Stimulated activated CD8-positive, alpha-beta memory T cell treated with anti-CD3 and anti-CD28 coated beads, Interleukin-12 subunit alpha, Interleukin-12 subunit beta, amount 100 ng/mL, for 24 hours (primary cell): Measurements from ENCODE around the gene KCNA1.
"Not testable (repeated sequence)": the region's sequence is repeated elsewhere in the genome, so short reads cannot be mapped to it uniquely, and the experiment has no call there.

Experiments
- DNase-seq: peaks from one replicate; pipeline ENCODE4 v3.0.0-alpha.2; 2020; ENCODE audit errors: extremely low read depth

Gene KCNA1

DNA sequence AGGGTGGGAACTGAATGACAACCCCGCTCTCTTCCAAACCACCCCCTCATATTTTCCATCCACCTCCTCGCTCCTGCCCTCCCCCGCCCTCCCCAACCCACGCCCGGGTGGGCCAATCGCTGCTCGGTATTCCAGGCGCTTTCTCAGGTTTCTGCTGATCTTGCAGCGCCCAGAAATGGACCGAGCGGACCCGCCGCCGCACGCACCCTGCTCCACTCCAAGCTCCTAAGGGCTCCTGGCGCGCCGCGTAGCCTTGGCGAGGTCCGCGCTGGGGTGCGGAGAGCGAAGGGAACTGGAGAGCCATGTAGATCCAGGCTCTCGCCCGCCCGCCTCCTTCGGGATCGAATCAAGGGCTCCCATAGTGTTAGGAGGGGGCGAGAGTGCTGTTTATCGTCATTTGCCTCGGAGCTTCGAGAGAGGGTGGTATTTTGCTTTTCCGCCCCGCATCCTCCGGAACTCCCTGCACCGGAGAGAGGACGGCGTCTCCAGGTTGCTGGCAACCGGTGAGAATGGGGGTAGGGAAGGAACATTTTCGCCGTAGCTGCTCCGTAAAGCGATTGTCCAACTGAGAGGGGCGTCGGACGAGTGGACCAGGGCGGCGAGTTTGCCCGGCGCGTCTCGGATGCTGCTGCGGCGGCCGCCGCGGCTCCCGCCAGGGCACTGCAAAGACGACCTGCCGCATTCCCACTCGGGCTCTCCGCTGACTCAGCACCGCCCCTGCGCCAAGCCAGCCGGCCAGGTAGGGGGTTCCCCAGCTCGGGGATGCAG, at the start of gene KCNA1:
Gene KCNA1, plus strand, starts transcription at position 172 of the 768 bp plus-strand sequence. CDS start 1,474 bp downstream, outside the sequence.
- no peak for DNase-seq

DNA sequence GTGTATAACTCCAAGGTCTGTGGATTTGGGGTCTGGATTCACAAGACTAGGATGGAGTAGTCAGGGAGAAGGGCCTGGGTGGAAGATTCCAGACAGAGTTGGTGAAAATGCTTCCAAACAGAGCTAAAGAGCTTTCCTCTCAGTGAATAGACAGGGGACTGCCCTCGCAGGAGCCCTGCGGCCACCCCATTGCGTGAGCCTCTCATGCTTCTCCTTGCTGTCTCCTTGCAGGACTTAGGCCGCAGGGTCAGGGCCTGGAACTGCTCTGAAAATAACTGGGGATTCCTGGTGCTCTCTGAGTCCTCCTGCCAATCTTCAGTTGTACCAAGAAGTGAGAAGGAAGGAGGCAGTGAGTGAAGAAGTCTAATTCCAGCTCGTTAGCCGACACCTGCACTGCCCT, 49.0 kb upstream of the KCNA1 start:
- no peak for DNase-seq

DNA sequence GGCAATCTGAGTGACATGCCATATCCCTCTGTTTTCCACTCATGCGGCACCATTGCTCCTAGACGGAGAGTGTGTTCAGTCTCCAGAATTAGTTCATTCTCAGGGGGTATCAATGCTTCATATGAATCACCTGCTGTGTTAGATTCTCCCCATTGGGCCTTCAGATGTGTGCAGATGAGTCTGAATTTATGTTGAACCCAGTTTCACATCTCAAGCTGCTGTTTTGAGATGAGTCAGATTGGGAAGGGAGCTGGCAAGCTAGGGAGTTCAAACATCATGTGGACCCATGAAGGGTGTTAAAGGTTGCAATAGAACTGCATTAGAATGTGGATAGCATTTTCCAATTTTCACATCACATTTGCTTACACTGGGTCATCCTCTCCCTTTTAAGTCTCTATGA, 46.9 kb upstream of the KCNA1 start:
- no peak for DNase-seq

DNA sequence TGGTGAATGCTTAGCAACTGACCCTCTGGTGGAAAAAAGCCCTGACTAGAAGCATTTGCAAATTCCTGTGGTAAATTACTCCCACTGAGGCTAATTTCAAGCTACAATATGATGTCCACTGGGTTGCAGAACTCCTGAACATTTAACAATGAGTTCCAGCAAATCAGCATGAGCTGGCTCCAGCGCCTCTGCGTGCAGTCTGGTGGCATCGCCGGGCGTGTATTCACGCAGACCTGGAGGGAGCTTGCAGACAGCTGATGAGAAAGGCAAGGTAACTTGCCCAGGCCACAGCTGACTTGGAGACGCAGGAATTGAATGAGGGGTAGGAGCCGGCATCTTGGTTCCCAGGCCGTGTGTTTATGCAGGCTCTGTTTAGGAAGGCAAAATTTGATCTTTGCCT, 45.1 kb upstream of the KCNA1 start:
- DNase-seq, result no peak

DNA sequence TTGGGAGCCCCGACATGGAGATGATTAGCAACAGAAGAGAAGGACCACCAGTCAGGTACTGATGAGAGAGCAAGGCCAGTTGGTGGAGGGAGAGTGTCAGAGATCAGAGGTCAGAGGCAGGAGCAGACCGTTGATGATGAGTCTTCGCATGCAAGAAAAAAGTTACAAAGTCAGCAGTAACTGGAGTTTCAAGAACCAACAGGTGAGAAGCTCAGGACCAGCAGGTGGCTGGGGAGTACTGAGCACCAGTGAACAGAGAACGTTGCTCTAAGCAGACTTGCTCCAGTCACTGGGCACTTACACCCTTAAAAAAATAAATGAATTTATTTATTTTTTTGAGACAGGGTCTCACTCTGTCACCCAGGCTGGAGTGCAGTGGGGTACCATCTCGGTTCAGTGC, 44.5 kb upstream of the KCNA1 start:
- DNase-seq, result no peak

DNA sequence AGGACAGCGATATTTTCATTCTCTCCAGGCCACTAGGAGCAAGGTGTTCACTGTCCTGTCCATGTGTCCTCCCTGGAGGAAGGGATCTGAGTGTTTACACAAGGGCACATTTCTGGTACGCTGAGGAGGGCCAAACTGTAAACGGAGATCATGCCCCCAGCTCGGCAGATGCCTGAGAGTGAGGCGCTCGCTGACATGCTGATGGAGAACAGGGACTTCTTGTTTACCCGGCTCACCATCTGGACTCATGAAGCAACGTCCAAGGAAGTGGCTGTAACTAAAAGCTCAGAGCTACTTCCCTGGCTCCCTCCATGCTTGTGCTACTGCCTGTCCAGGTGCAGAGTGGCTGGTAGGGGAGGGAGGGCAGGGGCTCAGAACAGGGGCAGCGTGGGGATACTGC, 43.4 kb upstream of the KCNA1 start:
- no peak for DNase-seq

DNA sequence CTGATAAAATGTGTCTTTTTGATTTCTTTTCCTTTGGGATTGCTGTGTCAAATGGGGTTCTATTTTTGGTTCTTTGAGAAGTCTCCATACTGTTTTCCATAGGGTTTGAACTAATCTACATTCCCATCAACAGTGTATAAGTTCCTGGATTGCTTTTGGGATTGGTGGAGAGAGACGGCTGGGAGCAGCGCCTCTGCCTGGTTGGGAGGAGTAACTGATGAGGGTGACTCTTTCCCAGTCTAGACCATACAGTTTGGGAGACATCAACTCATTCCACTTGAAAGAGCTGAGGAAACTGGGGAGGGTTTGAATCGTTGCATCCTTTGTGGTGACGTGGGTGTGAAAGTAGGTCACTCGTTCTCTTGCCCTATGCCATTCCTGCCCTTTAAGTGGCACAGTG, 42.3 kb upstream of the KCNA1 start:
- no peak for DNase-seq

DNA sequence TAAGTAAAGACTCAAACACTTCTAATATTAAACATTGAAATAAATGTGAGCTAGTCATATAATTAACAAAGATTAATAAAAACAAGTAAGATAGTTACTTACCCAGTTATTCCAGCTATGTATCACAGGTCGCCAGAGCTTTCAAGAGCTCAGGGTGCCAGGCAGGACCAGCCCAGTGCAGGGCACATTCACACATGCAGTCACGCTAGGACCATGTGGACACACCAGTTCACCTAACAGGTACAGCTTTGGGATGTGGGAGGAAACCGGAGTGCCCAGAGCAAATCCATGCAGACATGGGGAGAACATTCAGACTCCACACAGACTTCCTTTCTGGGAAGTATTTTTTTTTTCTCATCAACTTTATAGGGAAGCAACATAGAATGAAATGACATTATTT, 39.3 kb upstream of the KCNA1 start:
- no peak for DNase-seq

DNA sequence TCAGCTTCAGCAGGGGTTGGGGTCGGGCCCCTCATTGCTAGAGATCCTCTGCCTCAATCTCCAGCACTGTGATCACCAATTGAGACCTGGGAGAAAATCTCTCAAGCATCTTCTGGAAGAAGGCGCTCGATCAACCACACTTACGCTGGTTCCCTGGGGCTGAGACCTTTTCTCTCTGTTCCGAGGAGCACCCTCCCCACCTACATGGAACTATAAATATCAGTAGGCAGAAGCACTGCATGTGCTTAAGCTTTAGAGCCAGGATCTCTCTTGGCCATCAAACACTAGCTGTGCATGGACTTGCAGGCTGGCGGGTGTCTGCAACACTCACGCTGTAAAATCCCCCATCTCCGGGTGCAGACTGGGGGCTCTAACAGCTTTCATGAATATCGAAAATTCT, 38.2 kb upstream of the KCNA1 start:
- no peak for DNase-seq

DNA sequence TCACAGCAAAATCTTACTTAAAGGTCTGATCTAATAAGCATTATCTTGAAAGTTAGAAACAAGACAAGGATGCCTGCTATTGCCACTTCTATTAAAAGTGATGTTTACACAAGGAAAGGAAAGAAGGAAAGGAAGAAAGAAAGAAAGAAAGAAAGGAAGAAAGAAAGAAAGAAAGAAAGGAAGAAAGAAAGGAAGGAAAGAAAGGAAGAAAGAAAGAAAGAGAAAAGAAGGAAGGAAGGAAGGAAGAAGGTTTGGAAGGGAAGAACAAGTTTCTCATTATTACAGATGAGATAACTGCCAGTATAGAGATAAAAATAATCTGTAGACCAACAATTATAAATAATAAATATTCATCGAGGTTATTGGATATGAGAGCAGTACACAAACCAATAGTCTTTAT, 35.8 kb upstream of the KCNA1 start:
- DNase-seq, result no peak

DNA sequence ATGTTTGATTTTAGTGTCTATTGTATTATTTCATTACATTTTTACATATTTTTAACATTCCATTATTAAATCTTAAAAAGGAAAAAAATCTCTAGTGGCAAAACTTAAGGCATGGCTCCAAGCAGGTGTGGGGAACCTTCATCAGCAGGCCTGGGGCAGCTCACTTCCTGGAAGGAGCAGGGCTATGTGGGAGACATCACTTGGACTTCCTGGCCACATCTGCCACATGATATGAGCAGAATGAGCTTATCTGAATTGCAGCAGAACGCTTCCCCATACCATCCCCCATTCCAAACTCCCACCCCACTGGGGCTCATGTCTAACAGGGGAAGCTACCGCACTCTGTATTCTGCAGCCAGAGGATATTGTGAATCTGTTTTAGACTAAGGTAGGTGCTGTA, 35.0 kb upstream of the KCNA1 start:
- no peak for DNase-seq

DNA sequence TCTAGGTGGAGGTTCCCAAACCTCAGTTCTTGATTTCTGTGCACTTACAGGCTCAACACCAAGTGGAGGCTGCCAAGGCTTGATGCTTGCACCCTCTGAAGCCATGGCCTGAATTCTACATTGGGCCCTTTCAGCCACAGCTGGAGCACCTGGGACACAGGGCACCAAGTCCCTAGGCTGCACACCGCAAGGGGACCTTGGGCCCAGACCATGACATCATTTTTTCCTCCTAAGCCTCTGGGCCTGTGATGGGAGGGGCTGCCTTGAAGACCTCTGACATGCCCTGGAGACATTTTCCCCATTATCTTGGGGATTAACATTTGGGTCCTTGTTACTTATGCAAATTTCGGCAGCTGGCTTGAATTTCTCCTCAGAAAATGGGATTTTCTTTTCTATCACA, 30.2 kb upstream of the KCNA1 start:
- DNase-seq, result not testable (repeated sequence)

DNA sequence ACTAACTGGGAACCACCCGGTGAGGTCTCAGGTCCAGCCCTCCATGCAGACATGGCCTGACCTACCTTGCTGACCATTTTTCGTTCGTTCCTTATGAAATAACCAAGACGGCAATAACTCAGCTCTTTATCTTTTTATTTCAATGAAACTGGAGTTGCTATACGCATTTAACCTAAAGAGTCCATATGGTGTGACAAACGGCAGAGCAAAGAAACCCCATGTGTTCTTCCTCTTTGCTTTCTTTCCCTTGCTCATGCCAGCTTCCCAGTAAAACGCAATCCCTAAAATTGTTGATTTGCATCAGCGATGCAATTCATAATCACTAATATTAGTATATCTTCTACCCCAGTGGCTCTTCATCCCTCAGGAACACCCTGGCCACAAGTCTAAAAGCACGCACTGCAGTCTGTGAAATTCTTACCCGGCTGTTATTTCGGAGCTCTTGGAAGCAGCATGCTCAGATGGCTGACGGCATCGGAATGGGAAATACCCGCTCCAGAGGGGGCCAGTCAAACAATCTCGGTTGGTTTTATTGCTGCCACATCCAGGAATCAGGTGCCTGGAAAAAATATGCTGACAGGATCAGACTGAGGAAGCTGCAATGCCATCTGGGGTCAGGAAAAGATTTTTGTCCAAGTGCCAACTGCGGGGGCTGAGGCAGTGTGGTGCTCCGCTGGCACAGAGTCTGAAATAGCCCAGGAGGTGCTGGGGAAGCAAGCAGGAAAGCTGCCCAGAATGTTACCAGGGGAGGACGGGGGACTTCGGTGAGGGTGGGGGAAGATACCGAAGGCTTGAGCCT, 28.2 kb upstream of the KCNA1 start:
- DNase-seq, result no peak

DNA sequence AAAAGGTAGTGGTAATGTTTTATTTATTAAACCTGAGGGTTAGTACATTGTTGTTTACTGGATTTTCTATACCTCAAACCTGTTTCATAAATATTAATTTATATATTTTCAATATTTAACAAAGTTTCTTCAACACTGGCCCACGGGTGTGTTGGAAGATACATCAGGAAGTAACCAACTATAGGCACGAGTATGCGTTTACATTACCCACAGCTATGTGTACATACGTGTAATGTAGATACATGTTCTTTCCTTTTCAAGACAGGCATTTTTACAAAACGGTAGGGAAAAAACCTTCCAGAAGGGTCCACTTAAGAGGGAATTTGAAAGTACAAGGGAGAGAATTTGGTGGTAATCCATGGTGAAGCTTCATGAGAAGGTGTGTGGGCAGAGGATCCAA, 17.8 kb upstream of the KCNA1 start:
- DNase-seq, result no peak

DNA sequence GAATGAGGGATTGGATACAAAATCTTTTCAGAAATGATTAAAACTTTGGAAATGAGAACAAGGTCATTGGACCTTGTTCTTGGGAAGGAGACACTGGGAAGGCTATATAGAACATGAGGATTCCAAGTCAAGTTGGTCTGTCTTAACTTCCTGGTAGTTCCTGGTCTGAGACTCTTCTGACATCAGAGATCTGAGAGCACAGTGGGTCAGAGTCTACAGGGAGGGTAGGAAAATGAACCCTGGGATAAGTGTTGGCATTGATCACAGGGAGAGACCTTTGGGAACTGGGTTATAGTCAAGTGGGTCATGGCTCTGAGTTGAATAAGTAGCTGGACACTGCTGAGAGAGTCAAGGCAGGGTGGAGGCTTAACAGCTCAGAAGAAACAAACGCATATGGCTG, 17.3 kb upstream of the KCNA1 start:
- no peak for DNase-seq

DNA sequence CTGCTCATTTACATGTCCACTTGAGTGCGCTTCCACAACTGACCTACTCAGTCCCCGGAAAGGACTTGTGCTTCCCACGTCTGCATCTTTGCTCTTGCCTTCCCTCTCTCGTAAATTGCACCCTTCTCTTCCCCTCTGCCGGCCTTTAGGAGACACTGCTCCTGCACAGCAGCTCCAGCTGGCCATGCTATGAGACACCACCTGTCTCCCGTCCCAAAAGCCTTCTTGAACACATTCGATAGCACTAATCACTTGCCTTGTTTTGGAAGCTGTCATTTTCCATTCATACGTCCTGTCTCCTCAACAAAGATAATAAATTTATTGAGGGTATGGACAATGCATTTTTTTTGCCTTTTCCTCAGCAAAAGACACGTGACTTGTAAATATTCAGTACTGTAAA, 15.7 kb upstream of the KCNA1 start:
- DNase-seq, result no peak

DNA sequence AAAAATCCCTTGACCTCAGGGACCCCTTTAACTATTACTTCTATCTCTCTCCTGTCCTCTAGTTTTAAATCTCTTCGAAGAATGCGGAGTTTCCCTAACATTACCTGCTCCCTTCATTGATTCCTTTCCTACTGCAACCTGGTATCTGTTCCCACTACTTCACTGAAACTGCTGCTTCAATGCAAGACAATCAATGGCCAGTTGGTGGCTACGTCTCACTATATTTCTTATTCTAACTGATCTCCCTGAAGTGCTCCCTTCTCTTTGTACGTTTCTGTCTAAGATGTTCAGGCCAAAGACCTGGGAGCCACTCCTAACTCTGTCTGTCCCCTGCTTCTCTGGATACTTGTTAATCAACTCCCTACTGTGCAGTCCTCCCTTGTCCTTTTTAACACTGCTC, 10.3 kb upstream of the KCNA1 start:
- DNase-seq, result no peak

DNA sequence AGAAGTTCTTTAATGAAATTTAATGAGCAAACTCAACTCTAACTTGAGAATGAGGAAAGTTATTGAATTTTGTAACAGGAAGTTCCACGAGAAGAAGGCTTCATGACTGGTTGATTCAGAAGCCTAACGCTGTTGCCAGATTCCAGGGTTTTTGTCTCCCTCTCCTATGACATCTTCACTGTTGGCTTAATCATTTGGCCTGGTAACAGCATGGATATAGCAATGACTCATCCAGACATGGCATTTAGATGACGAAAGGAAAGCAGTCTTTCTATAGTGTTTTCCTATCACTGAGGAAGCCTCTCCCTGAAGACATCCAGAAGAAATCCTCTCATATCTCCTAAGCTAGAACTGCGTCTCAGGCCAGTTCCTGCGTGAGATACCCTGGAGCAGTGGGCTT, 9.4 kb upstream of the KCNA1 start:
- DNase-seq, result no peak

DNA sequence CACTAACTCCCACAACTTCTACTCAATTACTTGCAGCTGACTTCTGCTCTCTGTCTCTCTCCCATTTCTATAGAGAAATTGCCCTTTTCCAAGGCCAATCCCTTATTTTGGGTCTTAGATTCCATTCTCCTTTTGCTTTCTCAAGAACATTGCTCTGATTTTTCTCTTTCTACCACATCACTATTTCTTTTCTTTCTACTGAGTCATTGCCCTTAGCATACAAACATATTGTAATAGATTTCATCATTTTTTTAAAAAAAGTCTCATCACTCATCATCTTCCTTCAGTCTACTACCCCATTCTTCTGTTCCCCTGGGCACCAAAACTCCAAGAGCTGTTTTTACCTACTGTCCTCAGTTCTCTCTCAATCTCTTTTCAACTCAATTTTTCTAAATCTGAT, 4.4 kb upstream of the KCNA1 start:
- DNase-seq, result no peak

DNA sequence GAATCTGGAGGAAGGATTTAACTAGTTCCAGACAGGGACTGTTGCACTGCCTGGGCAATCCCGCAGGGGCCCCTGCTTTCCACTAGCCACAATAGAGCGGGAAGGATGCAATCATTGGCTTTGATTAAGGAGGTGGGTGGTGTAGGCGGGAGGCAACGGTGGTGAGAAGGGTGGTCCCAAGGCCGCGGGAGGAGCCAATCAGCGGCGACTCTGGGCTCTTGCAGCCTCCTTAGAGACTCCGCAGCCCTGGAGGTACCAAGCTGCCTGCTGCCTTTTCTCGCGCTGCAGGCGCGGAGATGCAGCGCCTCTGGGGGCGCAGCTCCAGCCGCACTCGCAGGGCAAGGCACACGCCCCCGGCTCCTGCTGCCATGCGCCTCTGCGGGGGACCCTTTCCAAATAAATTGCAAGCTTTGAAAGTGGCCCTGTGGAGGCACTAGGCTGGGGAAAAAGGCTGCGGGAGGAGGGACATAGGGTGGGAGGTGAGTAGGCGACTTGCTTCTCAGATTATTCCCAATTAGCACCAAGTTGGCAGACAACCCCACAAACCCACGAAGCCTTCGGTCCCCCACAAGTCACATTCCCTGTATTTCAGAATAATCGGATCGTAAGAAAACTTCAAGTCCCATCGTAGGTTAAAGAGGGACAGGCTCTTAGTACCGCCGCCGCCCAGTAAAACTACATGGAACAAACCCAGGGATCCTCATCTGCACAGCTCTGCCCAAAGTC, 858 bp upstream of the KCNA1 start:
- no peak for DNase-seq

DNA sequence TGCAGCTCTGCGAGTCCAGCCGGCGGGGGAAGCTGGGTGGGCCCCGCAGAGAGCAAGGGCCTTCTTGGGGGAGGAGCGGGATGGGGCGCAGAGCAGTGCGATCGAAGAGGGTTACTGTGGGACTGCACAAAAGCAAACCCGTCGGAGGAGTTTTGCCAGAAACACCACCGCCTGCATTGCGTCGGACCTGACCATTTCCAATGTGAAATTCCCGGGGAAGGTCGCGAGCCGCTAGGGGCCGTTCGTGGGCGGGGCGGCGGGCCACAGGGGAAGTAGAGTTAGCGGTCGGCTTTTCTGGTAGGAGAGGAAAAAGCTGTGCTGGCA, 333 bp upstream of the KCNA1 start:
- no peak for DNase-seq

DNA sequence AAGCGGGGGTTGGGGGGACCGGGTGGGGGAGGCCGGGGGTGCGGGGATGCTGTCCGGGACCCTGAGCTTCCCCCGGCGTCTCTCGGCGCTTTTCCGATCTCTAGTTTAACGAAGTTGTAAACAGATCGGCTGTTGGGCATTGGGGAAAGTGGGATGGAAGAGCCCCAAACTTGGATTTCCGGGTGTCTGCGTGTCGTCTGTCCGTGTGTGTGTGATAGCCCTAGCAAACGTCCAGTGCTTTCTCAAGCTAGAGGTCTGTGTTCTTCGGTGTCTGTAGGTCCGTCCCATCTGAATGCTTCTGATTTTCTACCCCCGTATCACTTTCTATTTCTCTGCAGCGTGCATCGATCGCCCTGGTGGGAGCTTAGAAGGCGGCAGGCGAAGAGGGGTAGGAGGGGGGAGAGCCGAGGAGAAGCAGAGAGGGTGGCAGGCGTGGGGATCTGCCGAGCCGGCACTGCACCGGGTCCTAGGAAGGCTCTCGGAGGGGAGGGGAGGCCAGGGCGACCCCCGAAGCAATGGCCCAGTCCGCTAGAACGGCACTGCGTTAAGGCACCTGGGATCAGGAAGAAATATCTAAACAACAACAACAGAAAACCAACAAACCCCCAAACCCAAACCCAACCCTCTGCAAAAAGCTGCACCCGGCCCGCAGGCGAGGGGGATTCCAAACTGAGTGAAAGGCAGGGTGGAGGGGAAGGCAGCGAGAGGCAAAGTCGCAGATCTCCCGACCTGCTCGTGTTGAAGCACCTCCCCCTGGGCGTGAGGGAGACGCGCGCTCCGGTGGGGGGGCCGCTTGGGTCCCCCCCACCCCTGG, 1.0 kb downstream of the KCNA1 start:
- no peak for DNase-seq
